ES-I3 (cell line): ENCODE data around the gene NBEA.

ENCODE experiments used
- H3K36me3 ChIP-seq: 2 replicates; pipeline ENCODE4 v1.6.1; 2013; ENCODE audit warnings: mild to moderate bottlenecking, low read length, control low read depth, moderate library complexity; ENCODE audit not compliant: insufficient read depth
- H3K4me1 ChIP-seq: 2 replicates; pipeline ENCODE4 v1.6.1; 2013; ENCODE audit warnings: mild to moderate bottlenecking, control low read depth, low read length; ENCODE audit not compliant: insufficient read depth
- H3K9ac ChIP-seq: 2 replicates; pipeline ENCODE4 v1.6.1; 2013; ENCODE audit warnings: low read depth, mild to moderate bottlenecking, low read length, moderate library complexity
- H3K9me3 ChIP-seq: 2 replicates; pipeline ENCODE4 v1.6.1; 2013; ENCODE audit warnings: mild to moderate bottlenecking, low read length, moderate library complexity; ENCODE audit not compliant: control insufficient read depth, insufficient read depth

Gene NBEA

DNA sequence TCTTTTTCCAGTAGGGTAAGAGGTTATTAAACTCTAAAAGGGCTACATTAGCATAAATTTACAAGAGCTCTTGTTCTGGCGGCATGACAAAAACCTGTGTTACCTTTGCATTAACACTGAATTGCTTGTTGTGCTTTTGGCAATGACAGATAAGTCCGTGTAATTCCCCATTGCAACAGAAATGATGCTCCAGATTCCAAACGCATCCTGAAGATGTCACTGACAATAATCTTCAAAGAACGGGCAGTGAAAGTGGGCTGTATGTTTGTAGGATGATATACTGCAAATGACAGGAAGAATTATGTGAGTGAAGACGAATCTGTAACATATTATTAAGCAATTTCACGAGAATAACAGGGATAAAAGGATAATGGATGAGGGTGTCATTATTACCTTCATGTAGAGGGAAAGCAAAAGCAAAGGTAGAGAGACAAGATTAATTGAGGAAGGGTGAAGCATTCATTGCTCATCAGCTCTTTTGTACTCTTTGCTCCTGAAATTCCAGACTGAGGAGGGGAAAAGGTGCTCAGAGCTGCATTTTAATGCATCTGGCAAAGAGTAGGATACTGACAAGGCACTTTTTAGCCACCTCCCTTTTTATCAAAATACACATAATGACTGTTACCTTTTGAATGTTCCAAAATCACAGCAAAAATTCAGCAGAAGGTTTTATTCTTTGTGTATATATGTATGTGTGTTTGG, 572.9 kb downstream of the NBEA start:
- Histone ChIP-seq H3K9me3 (no peaks in the 10 kb centered on the region), H3K36me3 (no peaks in the 10 kb centered on the region), H3K9ac (no peak overlapping the region), H3K4me1 (peaks cover 9% of the 10 kb centered on the region; the same call in 1 of the 2 replicates)

DNA sequence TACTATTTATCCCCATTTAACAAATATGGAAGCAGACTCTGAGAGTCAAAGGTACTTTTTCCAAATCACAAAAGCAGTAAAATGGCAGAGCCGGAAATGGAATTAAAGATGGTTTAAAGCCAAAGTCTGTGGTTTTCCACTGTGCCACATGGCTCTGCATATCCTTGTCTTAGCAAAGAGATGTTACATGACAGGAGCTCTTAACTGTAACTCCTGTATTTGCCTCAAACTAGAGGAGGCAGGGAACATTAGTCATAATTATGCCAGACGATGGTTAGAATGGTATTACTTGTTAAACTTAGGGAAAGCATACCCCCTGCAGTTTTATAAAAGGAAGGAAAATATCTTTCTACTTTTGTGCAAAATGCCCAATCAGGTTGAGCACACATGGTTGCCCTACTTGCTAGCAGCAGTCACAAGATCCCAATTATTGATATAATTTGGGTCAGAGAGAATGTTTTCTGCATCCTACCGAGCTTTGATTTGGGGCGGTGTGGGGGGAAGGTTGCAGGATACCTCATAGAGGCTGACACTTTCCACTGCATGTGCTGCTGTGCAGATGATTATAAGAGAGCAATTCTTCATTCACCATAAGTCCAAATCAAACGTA, 576.4 kb downstream of the NBEA start:
- Histone ChIP-seq H3K36me3 (no peaks in the 10 kb centered on the region), H3K9me3 (no peaks in the 10 kb centered on the region), H3K9ac (no peak overlapping the region), H3K4me1 (peaks cover 9% of the 10 kb centered on the region; the same call in 1 of the 2 replicates)

DNA sequence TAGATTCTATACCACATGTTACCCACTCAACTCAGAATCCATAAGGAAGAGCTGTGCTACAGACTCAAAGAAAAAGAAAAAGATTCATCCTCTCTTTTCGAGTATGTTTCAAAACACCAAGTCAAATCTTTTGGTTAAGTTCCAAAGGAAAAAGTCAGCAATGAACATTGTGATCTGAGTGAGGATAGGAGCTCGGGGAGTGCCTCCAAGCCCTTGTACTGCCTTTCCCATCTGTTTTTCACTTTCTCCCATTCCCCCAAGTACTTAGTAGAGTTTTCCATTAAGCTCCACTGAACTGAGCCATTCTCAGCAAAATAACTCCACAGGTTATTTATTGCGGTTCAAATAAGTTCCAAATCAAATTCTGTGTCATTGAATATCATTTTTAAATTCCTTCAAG, 582.1 kb downstream of the NBEA start:
- no peak overlapping the region for H3K9ac ChIP-seq
- no peaks in the 10 kb centered on the region for H3K4me1 ChIP-seq
- no peaks in the 10 kb centered on the region for H3K9me3 ChIP-seq
- no peaks in the 10 kb centered on the region for H3K36me3 ChIP-seq

DNA sequence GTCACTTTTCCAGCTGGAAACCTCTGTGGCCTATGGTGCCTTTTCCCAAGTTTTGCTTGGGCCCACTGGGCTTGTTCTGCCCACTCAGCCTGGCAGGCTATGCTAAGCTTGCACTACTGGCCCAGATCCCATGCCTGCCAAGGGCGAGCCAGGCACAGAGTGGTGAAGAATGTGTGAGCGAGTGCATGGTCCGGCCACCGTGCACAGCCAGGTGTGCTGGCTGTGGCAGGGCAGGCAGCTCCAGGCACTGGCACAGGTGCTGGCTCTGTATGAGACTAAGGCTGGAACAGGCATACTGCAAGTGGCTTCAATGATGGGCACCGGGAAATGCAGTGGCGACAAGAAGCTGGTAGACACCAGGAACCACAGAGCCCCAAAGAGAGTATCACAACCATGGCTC, 584.5 kb downstream of the NBEA start:
- Histone ChIP-seq H3K9ac (no peak overlapping the region), H3K4me1 (no peaks in the 10 kb centered on the region), H3K36me3 (no peaks in the 10 kb centered on the region), H3K9me3 (no peaks in the 10 kb centered on the region)

DNA sequence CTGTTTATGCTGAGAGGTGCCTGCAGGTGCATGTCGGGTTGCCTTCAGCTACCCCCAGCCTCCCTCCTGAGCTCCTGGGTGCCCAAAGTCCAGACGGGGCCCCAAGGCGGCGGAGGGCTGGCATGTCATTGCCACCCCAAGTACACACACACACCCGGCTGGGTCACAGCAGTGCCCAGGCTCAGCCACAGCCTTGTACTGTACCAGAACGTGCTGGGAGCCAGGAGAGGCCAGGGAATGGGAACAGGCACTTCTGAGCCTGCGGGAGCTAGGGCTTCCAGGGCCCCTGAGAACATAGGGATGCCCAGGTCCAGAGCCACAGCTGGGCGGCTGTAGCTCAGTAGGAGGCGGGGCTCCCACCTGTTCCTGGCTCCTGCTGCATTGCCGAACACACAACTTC, 585.4 kb downstream of the NBEA start:
- Histone ChIP-seq H3K36me3 (no peaks in the 10 kb centered on the region), H3K4me1 (no peaks in the 10 kb centered on the region), H3K9ac (no peak overlapping the region), H3K9me3 (no peaks in the 10 kb centered on the region)

DNA sequence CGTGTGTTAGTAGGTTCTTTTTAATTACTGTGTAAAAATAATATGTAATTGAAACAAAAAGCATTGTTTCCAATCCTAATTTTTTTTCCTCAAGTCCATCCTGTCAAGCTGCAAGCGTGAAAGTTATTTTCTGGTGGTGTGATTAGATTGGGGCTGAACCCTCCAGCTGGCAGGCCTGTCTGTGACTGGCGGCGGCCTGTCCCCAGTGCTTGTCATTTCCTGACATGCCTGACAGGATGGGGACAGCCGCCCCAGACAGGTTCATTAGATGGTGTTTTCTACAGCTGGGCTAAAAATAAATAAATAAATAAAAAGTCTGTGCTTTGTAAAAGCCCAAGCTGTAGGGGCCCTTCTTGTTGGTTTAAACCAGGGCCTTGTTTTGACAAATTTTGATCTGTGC, 588.1 kb downstream of the NBEA start:
- Histone ChIP-seq H3K36me3 (no peaks in the 10 kb centered on the region), H3K9me3 (no peaks in the 10 kb centered on the region), H3K4me1 (no peaks in the 10 kb centered on the region), H3K9ac (no peak overlapping the region)

DNA sequence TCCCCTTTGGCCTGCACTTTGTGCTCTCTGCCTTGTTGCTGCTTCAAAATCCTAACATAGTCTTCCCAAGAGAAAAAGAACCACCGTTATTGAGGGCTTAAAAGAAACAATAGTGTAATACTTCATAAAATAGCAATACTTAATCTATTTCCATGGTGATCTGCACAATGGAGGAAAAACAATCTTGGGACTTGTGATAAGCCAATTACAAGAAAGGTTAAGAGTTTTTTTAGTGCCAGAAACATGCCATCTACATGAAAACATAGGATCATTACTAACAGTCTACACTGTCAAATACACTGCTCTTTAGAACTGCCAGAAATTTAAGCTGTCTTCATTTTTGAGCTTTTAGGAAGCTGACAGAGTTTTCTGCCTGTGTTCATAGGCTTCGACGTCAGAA, 588.5 kb downstream of the NBEA start:
- Histone ChIP-seq H3K9me3 (no peaks in the 10 kb centered on the region), H3K4me1 (no peaks in the 10 kb centered on the region), H3K9ac (no peak overlapping the region), H3K36me3 (no peaks in the 10 kb centered on the region)

DNA sequence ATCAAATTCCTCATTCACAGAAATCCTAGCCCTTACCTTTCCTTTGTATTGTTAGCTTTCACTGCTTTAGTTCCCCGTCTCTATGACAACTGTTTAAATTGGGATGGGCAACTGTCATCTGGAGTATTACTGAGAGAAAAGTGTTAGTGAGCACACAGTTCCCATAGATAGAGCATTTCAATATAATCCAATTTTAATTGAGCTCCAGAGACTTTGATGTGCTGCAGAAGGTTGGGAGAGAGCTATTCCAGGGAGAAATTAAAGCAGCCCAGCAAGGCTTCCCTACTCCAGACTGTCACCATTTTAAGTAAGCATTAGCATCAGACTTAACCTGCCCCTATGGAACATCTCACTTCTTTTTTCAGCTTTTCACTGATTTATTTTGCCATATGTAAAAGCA, 589.5 kb downstream of the NBEA start:
- Histone ChIP-seq H3K9me3 (no peaks in the 10 kb centered on the region), H3K4me1 (no peaks in the 10 kb centered on the region), H3K36me3 (no peaks in the 10 kb centered on the region), H3K9ac (no peak overlapping the region)

DNA sequence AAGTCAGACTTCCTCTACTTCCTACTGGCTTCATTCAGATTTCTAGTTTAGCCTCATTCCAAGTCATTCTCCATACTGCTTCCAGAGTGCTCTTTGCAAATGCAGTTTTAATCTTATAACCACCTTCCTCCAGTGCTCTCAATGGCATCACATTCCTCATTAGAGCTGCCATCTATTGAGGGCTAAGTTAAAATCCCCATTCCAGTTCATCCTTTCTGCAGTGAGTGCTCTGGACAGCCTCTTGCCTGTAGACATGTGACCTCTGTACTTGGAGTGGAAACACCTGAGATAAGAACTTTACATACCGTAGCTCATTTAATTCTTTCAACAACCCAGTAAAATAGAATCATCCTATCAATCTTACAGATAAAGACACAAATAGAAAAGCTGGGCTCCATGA, 592.3 kb downstream of the NBEA start:
- no peaks in the 10 kb centered on the region for H3K4me1 ChIP-seq
- no peaks in the 10 kb centered on the region for H3K36me3 ChIP-seq
- no peaks in the 10 kb centered on the region for H3K9me3 ChIP-seq
- H3K9ac ChIP-seq = no peak overlapping the region

DNA sequence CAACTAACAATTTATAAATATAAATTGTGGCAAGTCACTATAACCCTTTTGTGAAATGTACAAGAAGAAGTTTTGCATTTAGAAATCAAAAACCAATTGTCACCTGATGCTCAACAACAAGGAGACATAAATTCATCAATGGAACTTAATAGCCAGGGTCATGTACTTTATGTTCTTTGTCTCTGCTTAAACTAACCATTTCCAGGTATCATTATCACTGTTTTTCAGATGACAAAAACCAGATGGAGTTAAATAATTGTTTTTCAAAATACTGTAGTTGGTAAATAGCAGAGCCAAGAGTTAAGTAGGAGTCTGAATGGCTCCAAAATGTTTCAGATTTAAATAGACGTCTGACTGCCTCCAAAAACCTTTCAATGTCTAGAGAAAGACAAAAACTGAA, 606.7 kb downstream of the NBEA start:
- H3K9me3 ChIP-seq = no peaks in the 10 kb centered on the region
- no peak overlapping the region for H3K9ac ChIP-seq
- H3K4me1 ChIP-seq = no peaks in the 10 kb centered on the region
- H3K36me3 ChIP-seq = no peaks in the 10 kb centered on the region

DNA sequence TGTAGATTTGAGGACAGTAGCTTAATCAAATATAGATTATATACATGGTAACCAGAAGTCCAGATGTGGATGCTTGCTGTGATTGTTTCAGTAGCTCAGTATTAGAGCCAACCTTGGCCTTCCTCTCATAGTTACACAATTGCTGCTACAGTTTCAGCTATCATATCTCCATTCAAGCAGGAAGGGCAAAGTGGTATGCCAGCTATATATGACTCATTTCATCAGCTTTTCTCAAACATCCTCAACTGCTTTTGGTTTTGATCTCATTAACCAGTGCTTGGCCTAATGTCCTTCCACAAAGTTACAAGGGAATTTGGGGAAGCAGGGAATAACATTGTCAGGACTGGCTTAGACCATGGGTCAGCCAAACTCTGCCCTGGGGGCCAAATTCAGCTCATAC, 607.4 kb downstream of the NBEA start:
- Histone ChIP-seq H3K9ac (no peak overlapping the region), H3K36me3 (no peaks in the 10 kb centered on the region), H3K4me1 (no peaks in the 10 kb centered on the region), H3K9me3 (no peaks in the 10 kb centered on the region)

DNA sequence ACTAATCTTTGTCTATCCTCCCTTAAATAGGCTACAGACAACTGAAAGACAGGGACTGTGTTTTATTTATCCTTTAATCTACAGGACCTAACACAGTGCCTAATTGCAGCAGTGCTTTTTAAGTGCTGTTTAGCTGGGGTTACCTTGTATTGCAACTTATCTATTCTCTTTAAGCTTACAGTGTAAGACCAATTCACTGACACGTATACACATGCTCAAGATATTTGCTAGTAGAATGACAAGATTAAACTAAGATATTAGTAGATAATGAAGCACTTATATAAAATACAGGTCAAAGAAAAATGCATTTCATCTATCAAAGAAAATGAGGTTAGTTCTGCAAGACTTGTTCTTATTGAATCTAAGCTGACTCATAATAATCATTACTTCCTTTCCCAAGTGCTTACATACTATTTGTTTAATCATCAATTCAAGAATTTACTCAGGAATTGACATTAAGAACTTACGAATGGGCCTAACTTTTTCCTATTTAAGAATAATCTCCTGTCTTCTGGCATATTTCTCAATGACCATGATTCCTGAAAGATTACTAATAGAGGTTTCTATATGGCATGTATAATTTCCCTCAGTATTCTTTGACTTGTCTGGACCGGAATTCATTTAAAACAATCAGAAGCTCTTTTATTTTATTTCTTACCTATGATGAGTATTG, 610.2 kb downstream of the NBEA start:
- H3K9ac ChIP-seq = no peak overlapping the region
- H3K4me1 ChIP-seq = no peaks in the 10 kb centered on the region
- H3K36me3 ChIP-seq = no peaks in the 10 kb centered on the region
- H3K9me3 ChIP-seq = no peaks in the 10 kb centered on the region

DNA sequence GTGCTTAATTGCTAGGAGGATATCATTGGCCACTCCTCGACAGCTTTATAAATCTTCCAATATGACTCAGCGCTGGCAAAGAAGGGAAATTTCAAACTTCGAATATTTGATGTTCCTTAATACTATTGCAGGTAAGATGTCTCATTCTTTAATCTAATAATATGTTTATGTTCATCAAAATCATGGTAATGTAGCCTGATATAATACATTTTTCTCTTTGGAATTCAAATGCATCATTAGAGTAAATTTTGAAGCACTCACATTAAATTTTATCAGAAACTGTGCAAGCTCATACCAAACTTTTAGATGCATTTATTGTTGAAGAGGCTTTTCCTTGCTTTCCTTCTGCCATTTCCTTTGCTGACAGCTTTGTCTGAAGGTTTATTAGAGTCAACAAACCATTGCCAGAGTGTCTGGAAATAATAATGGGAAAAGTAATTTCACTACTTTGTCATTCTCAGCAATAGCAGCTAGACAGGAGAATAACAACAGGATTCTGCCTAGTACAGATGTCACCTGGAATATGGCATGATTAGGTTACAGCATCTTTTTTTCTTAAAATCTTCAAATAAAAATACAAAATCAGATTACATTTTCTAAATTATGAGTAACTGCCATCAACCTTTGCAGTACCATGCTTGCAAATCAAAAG, 613.0 kb downstream of the NBEA start:
- Histone ChIP-seq H3K36me3 (no peaks in the 10 kb centered on the region), H3K9ac (no peak overlapping the region), H3K4me1 (no peaks in the 10 kb centered on the region), H3K9me3 (no peaks in the 10 kb centered on the region)

DNA sequence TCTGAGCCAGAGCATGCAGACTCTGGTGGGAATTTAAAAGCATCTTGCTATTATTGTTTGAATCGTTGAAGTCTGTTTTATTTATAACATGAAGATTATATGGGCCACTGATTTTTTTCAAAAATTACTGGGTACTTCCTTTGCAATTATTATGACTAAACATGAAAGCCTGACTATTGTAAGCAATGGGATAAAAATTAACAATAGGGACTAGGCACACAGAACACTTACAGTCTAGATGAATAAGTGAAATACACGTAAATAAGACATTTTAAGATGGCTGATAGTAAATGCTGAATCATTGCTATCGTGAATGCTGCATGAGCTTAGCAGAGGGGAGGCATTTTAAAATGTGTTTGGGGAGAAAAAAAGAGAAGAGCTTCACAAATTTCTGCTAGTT, 615.4 kb downstream of the NBEA start:
- Histone ChIP-seq H3K4me1 (no peaks in the 10 kb centered on the region), H3K36me3 (no peaks in the 10 kb centered on the region), H3K9ac (no peak overlapping the region), H3K9me3 (no peaks in the 10 kb centered on the region)

DNA sequence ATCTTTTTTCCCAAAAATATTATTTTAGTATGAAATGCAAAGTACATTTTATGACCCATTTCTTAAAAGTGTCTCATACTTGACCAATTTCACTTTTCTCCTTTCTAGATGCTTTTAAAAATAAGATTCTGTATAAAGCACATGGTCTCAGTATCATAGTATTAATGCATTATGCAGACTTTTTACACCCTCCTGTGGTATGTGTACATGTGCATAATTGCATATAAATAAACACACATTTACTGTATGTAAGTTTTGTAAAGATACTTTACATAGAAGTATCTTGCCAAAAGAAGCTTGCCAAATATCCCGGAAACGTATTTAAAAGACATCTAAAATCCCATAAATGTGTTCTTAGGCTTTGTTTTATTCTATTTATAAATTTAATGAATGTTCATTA, 619.5 kb downstream of the NBEA start:
- Histone ChIP-seq H3K4me1 (no peaks in the 10 kb centered on the region), H3K36me3 (no peaks in the 10 kb centered on the region), H3K9ac (no peak overlapping the region), H3K9me3 (no peaks in the 10 kb centered on the region)
